ENCODE measurements around the gene NT5DC3.

DNA sequence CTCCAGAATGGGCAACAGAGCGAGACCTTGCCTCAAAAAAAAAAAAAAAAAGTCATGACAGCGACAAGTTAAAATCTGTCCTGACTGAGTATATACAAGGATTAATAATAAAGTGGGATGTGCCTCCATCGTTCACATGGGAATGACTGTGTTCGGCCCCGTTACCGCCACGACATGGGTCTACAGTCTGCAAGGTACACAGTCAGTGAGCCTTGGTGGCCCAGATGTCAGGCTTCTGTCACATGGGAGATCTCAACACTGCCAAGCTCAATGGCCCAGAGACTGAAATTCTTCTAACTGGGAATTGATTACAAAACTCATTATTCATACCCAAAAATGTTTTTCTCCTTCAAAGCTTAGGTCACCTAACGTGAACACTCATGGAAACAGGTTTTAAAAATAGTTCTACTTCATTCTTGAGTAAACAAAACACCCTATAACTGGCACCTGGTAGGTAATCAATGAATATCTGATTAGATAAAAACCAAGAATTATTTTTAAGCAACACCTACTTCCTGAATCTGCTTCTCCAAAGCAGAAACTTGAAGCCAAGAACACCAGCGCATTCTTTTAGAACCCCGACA is 66.0 kb downstream of the NT5DC3 start:
- TF ChIP-seq, protein P1, sequence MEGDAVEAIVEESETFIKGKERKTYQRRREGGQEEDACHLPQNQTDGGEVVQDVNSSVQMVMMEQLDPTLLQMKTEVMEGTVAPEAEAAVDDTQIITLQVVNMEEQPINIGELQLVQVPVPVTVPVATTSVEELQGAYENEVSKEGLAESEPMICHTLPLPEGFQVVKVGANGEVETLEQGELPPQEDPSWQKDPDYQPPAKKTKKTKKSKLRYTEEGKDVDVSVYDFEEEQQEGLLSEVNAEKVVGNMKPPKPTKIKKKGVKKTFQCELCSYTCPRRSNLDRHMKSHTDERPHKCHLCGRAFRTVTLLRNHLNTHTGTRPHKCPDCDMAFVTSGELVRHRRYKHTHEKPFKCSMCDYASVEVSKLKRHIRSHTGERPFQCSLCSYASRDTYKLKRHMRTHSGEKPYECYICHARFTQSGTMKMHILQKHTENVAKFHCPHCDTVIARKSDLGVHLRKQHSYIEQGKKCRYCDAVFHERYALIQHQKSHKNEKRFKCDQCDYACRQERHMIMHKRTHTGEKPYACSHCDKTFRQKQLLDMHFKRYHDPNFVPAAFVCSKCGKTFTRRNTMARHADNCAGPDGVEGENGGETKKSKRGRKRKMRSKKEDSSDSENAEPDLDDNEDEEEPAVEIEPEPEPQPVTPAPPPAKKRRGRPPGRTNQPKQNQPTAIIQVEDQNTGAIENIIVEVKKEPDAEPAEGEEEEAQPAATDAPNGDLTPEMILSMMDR (IDR thresholded peaks at IDR 0.05), result no peak
- TF ChIP-seq POLR2A (IDR thresholded peaks at IDR 0.05), result no peak
